Uterus (tissue), 4 donors: ENCODE measurements around the gene CHKA. TPM values are rescaled to one million over a fixed set of nuclear protein-coding genes. Genes with fewer than 3 reads are reported as not detected.

ENCODE experiments used
- DNase-seq, 2 donors: peaks; one replicate each; pipeline ENCODE4 v3.0.0-alpha.2; 2019 to 2020
- H3K27ac ChIP-seq, 2 donors: fragments of 200-600 bp; sonication (generic); 1 replicate in 1 of 2; 2 replicates in 1 of 2; pipeline ENCODE4 v1.5.1; 2016 to 2018
- H3K27me3 ChIP-seq, 2 donors: fragments of 200-600 bp; sonication (generic); one replicate each; pipeline ENCODE4 v1.5.1; 2018 to 2019; ENCODE audit warnings: control low read depth in 1 of 2
- H3K36me3 ChIP-seq, 2 donors: fragments of 200-600 bp; sonication (generic); one replicate each; pipeline ENCODE4 v1.5.1; 2019; ENCODE audit warnings: control low read depth in 1 of 2
- H3K4me1 ChIP-seq, 2 donors: fragments of 200-600 bp; sonication (generic); one replicate each; pipeline ENCODE4 v1.5.1; 2018 to 2019; ENCODE audit warnings: control low read depth in 1 of 2
- H3K4me3 ChIP-seq, 2 donors: fragments of 200-600 bp; sonication (generic); 1 replicate in 1 of 2; 2 replicates in 1 of 2; pipeline ENCODE4 v1.5.1; 2018 to 2019; ENCODE audit warnings: mild to moderate bottlenecking in 1 of 2
- H3K9me3 ChIP-seq, 2 donors: fragments of 200-600 bp; sonication (generic); one replicate each; pipeline ENCODE4 v1.5.1; 2019; ENCODE audit warnings: control low read depth in 1 of 2
- CTCF ChIP-seq, 4 experiments: fragments of 200-600 bp in 2 of 4; fragments of 450-650 bp in 2 of 4; sonication (generic) in 2 of 4; IDR thresholded peaks; one replicate each; pipeline ENCODE4 v1.5.1; 2016 to 2019; ENCODE audit warnings: antibody characterized with exemption in 4 of 4, mild to moderate bottlenecking in 2 of 4, moderate library complexity in 1 of 4
- POLR2A ChIP-seq, 2 donors: fragments of 450-650 bp; IDR thresholded peaks; one replicate each; pipeline ENCODE4 v1.6.1; 2016; ENCODE audit warnings: antibody characterized with exemption in 2 of 2, mild to moderate bottlenecking in 1 of 2, moderate library complexity in 1 of 2
- intact Hi-C: fragments of 100-400 bp; cut with DNase I; formaldehyde crosslinking; loops from one replicate; pipeline ENCODE4 v1.15.1; 2023; ENCODE audit warnings: low total_unique reads
- total RNA-seq, 4 donors: library from RNA; depleted of rRNA in 3 of 4; stranded (reverse); fragments of >200 nt in 3 of 4; gene quantifications; one replicate each; pipeline versions ENCODE4 v1.1.0 to v1.2.4, GENCODE V29; 2014 to 2023
- donor health status: DM: yes; HTN: yes; CAD: no.

The CHKA gene
- total RNA-seq, 4 donors from 2014 or later, result 21.8 to 57.1 (median 30.3) TPM

GRCh38 chr11:68083517-68083916, 37.7 kb downstream of the CHKA start:
- Histone ChIP-seq H3K27ac (no peak overlapping the region), H3K4me3 (no peak overlapping the region), H3K4me1 (no peaks in the 10 kb centered on the region), H3K36me3 (no peaks in the 10 kb centered on the region), H3K27me3 (no peaks in the 10 kb centered on the region), H3K9me3 (no peaks in the 10 kb centered on the region)
- no peak for DNase-seq
- intact Hi-C loops, result no loop called here
- no peak for TF ChIP-seq POLR2A (IDR thresholded peaks at IDR 0.05)
- no peak for TF ChIP-seq CTCF (IDR thresholded peaks at IDR 0.05)

- no peak for TF ChIP-seq POLR2A (IDR thresholded peaks at IDR 0.05)
- no peak for TF ChIP-seq CTCF (IDR thresholded peaks at IDR 0.05)
- H3K27me3 ChIP-seq, result no peaks in the 10 kb centered on the region
- no peak overlapping the region for H3K4me3 ChIP-seq
- H3K36me3 ChIP-seq, result no peaks in the 10 kb centered on the region
- intact Hi-C loops, result no loop called here
- H3K9me3 ChIP-seq, result no peaks in the 10 kb centered on the region
- no peak overlapping the region for H3K27ac ChIP-seq
- H3K4me1 ChIP-seq, result no peaks in the 10 kb centered on the region
- DNase-seq, result no peak
These were observed 38.7 kb downstream of the CHKA start for GRCh38 chr11:68082481-68082880.

GRCh38 chr11:68081691-68082090, 39.5 kb downstream of the CHKA start:
- H3K9me3 ChIP-seq, result no peaks in the 10 kb centered on the region
- intact Hi-C loops, result no loop called here

GRCh38 chr11:68080860-68081259, 40.3 kb downstream of the CHKA start:
- H3K4me3 ChIP-seq, result no peak overlapping the region
- no peak for DNase-seq
- no peak overlapping the region for H3K27ac ChIP-seq
- H3K4me1 ChIP-seq, result no peaks in the 10 kb centered on the region
- H3K27me3 ChIP-seq, result no peaks in the 10 kb centered on the region
- H3K36me3 ChIP-seq, result no peaks in the 10 kb centered on the region
- H3K9me3 ChIP-seq, result no peaks in the 10 kb centered on the region
- intact Hi-C loops, result no loop called here
- TF ChIP-seq POLR2A (IDR thresholded peaks at IDR 0.05), result no peak

More at GRCh38 chr11:68081691-68082090, 39.5 kb downstream of the CHKA start:
- no peak for DNase-seq
- Histone ChIP-seq H3K4me3 (no peak overlapping the region), H3K27ac (no peak overlapping the region), H3K27me3 (no peaks in the 10 kb centered on the region), H3K4me1 (no peaks in the 10 kb centered on the region), H3K36me3 (no peaks in the 10 kb centered on the region)
- TF ChIP-seq POLR2A (IDR thresholded peaks at IDR 0.05) (no peak), CTCF (IDR thresholded peaks at IDR 0.05) (no peak)

- H3K9me3 ChIP-seq, result no peaks in the 10 kb centered on the region
- no peak overlapping the region for H3K27ac ChIP-seq
- TF ChIP-seq POLR2A (IDR thresholded peaks at IDR 0.05), result no peak
- TF ChIP-seq CTCF (IDR thresholded peaks at IDR 0.05), result no peak
- intact Hi-C loops, result no loop called here
- H3K36me3 ChIP-seq, result no peaks in the 10 kb centered on the region
- DNase-seq, result no peak
- H3K27me3 ChIP-seq, result no peaks in the 10 kb centered on the region
- H3K4me1 ChIP-seq, result no peaks in the 10 kb centered on the region
- no peak overlapping the region for H3K4me3 ChIP-seq
These were observed 43.3 kb downstream of the CHKA start for GRCh38 chr11:68077617-68078582.
